Endothelial cell of umbilical vein (primary cell): ENCODE measurements around the gene ERMN. TPM values are rescaled to one million over a fixed set of nuclear protein-coding genes. Genes with fewer than 3 reads are reported as not detected.

Experiments used
- BruUV-seq: library from RNA; stranded (reverse); fragments of 400-500 nt; replicated peaks from 2 replicates; lab custom pipeline; 2021; lab: Mats Ljungman, UMichigan
- CTCF ChIA-PET: fragments of 300-600, 350-600 bp; sonication (Branson Sonifier 250); formaldehyde crosslinking; loops from one replicate; lab custom pipeline; 2021; ENCODE audit warnings: antibody characterized with exemption, inconsistent platforms; lab: Charles Lee
- POLR2A ChIA-PET: fragments of 300-600, 350-600 bp; sonication (Branson Sonifier 250); formaldehyde crosslinking; loops from one replicate; lab custom pipeline; 2021; ENCODE audit warnings: antibody characterized with exemption, inconsistent platforms; lab: Charles Lee
- DNase-seq: peaks from one replicate; pipeline ENCODE4 v3.0.0-alpha.2; 2011; ENCODE audit warnings: low read depth, low spot score
- FAIRE-seq: peaks from 2 replicates; lab custom pipeline; 2011; peaks lifted over from hg19 to GRCh38; lab: Jason Lieb, UNC
- H2AFZ ChIP-seq: 2 replicates; pipeline ENCODE4 v1.6.0; 2012; ENCODE audit warnings: low read depth, low read length, control low read depth, inconsistent platforms
- H3K27ac ChIP-seq: 2 replicates; pipeline ENCODE4 v1.5.1; 2011; ENCODE audit warnings: low read depth, mild to moderate bottlenecking, control low read depth, low read length, moderate library complexity; ENCODE audit not compliant: insufficient read depth
- H3K27me3 ChIP-seq, 2 experiments: 2 replicates each; pipeline versions ENCODE4 v1.6.0 to v1.6.1; 2011; ENCODE audit warnings: low read length in 2 of 2, mixed read lengths in 1 of 2; ENCODE audit not compliant: control insufficient read depth in 2 of 2, insufficient read depth in 2 of 2
- H3K36me3 ChIP-seq, 2 experiments: 2 replicates in 1 of 2; 3 replicates in 1 of 2; pipeline ENCODE4 v1.5.1; 2011; ENCODE audit warnings: low read length in 2 of 2, mild to moderate bottlenecking in 1 of 2, moderate library complexity in 1 of 2; ENCODE audit not compliant: control insufficient read depth in 2 of 2, insufficient read depth in 2 of 2; ENCODE audit errors: extremely low read depth in 1 of 2
- H3K4me1 ChIP-seq: 3 replicates; pipeline ENCODE4 v1.5.1; 2011; ENCODE audit warnings: mild to moderate bottlenecking, low read length; ENCODE audit not compliant: control insufficient read depth, insufficient read depth; ENCODE audit errors: extremely low read depth
- H3K4me2 ChIP-seq: 2 replicates; pipeline ENCODE4 v1.6.1; 2011; ENCODE audit warnings: low read length, control low read depth, mixed read lengths; ENCODE audit not compliant: insufficient read depth
- H3K4me3 ChIP-seq, 3 experiments: fragments of 200-600 bp in 1 of 3; sonication (generic), shearing (Covaris generic) in 1 of 3; replicated peaks in 1 of 3; 2 replicates each; pipeline ENCODE4 v1.5.1; 2011 to 2016; ENCODE audit warnings: control low read depth in 3 of 3, low read length in 3 of 3, mild to moderate bottlenecking in 2 of 3, inconsistent platforms in 1 of 3, low read depth in 1 of 3, moderate library complexity in 1 of 3; ENCODE audit not compliant: insufficient read depth in 1 of 3
- H3K79me2 ChIP-seq: 2 replicates; pipeline ENCODE4 v1.6.0; 2012; ENCODE audit warnings: low read length, inconsistent platforms; ENCODE audit not compliant: control insufficient read depth, insufficient read depth
- H3K9ac ChIP-seq: replicated peaks from 2 replicates; pipeline ENCODE3; 2011; ENCODE audit warnings: low read length, control low read depth; ENCODE audit not compliant: insufficient read depth; ENCODE audit errors: extremely low read depth
- H3K9me1 ChIP-seq: replicated peaks from 3 replicates; pipeline ENCODE4 v1.6.0; 2011; ENCODE audit warnings: mild to moderate bottlenecking, low read length; ENCODE audit not compliant: control insufficient read depth, insufficient read depth; ENCODE audit errors: extremely low read depth
- H3K9me3 ChIP-seq: replicated peaks from 2 replicates; pipeline ENCODE4 v1.5.1; 2012; ENCODE audit warnings: low read length, inconsistent platforms; ENCODE audit not compliant: control insufficient read depth, insufficient read depth
- H4K20me1 ChIP-seq: replicated peaks from 2 replicates; pipeline ENCODE3; 2011; ENCODE audit warnings: mild to moderate bottlenecking, low read length; ENCODE audit not compliant: control insufficient read depth, insufficient read depth; ENCODE audit errors: extremely low read depth
- CTCF ChIP-seq, 2 donors: IDR thresholded peaks; 1 replicate in 1 of 2; 2 replicates in 1 of 2; pipeline ENCODE4 v1.5.1; 2011; ENCODE audit warnings: low read length in 2 of 2, mild to moderate bottlenecking in 2 of 2, moderate library complexity in 2 of 2, control low read depth in 1 of 2, inconsistent platforms in 1 of 2, low read depth in 1 of 2; ENCODE audit not compliant: insufficient read depth in 1 of 2; ENCODE audit errors: extremely low read depth in 1 of 2
- EZH2 ChIP-seq: IDR thresholded peaks from 2 replicates; pipeline ENCODE4 v1.6.1; 2012; ENCODE audit warnings: borderline replicate concordance, low read depth, mild to moderate bottlenecking, moderate library complexity, low read length, inconsistent platforms; ENCODE audit not compliant: severe bottlenecking
- FOS ChIP-seq: IDR thresholded peaks from 2 replicates; pipeline ENCODE4 v1.6.1; 2011; ENCODE audit warnings: mild to moderate bottlenecking, low read length, moderate library complexity, borderline replicate concordance; ENCODE audit not compliant: insufficient read depth
- GATA2 ChIP-seq: IDR thresholded peaks from 2 replicates; pipeline ENCODE4 v1.7.0; 2011; ENCODE audit warnings: low read depth, mild to moderate bottlenecking, moderate library complexity, mixed read lengths, low read length; ENCODE audit not compliant: insufficient read length, insufficient read depth
- JUN ChIP-seq: IDR thresholded peaks from 2 replicates; pipeline ENCODE4 v1.6.1; 2011; ENCODE audit warnings: borderline replicate concordance, low read depth; ENCODE audit not compliant: insufficient read length, insufficient read depth
- MAX ChIP-seq: IDR thresholded peaks from 2 replicates; pipeline ENCODE4 v1.6.1; 2011; ENCODE audit not compliant: insufficient read depth, insufficient read length
- MYC ChIP-seq: IDR thresholded peaks from one replicate; pipeline ENCODE4 v1.6.1; 2011; ENCODE audit warnings: mild to moderate bottlenecking, low read depth, low read length
- POLR2A ChIP-seq: IDR thresholded peaks from 2 replicates; pipeline ENCODE4 v1.6.1; 2012; ENCODE audit warnings: low read depth, mild to moderate bottlenecking, control low read depth, low read length
- POLR2AphosphoS5 ChIP-seq: IDR thresholded peaks from 2 replicates; pipeline ENCODE4 v1.6.1; 2012; ENCODE audit warnings: low read depth, mild to moderate bottlenecking, control low read depth, low read length, moderate library complexity; ENCODE audit not compliant: insufficient read depth
- dilution Hi-C: fragments of 300-500 bp; cut with MboI; formaldehyde crosslinking; loops from one replicate; pipeline ENCODE4 v1.15.0; 2019; ENCODE audit warnings: low sequenced_read_pairs; ENCODE audit not compliant: extremely low pct_ligation_motif_present
- intact Hi-C: fragments of 100-400 bp; cut with micrococcal nuclease; formaldehyde crosslinking; loops from one replicate; pipeline ENCODE4 v1.10.0; 2022
- polyA plus RNA-seq, 4 experiments: library from polyadenylated mRNA; depleted of rRNA in 3 of 4; stranded (reverse) in 3 of 4; unstranded in 1 of 4; fragments of >200 nt; gene quantifications; 2 replicates each; pipeline versions ENCODE4 v1.2.1 to v1.2.3, GENCODE V29; 2011 to 2012; ENCODE audit warnings: missing spikeins in 1 of 4
- total RNA-seq: library from RNA; stranded (reverse); gene quantifications from 2 replicates; pipeline ENCODE4 v1.2.3, GENCODE V29; 2021

Gene ERMN
- total and polyA plus RNA-seq, 2 donors (not counting 3 experiments of a cell fraction or from before 2014, with no cell fraction given) = not detected

GRCh38 chr2:157322432-157322831, 3.2 kb downstream of the ERMN start:
- intact Hi-C loops (no loop called here), dilution Hi-C loops (no loop called here)
- BruUV-seq = no TSS peak
- no peak for FAIRE-seq
- H3K4me3 ChIP-seq = no peak overlapping the region
- H3K79me2 ChIP-seq = no peaks in the 10 kb centered on the region
- no peaks in the 10 kb centered on the region for H4K20me1 ChIP-seq
- H3K9me1 ChIP-seq = no peaks in the 10 kb centered on the region
- POLR2A ChIA-PET = no interaction called here
- no peak overlapping the region for H2AFZ ChIP-seq
- no peaks in the 10 kb centered on the region for H3K9me3 ChIP-seq
- TF ChIP-seq POLR2A (no peak), JUN (no peak), POLR2AphosphoS5 (no peak), EZH2 (no peak), MAX (no peak), MYC (no peak), CTCF (IDR thresholded peaks at IDR 0.05; ENCODE audit: extremely low read depth in 1 of 2, insufficient read depth in 1 of 2, low read depth in 1 of 2, low read length in 2 of 2) (no peak), FOS (no peak), GATA2 (no peak)
- CTCF ChIA-PET = interaction anchor here (8.3 kb wide), 1 partner anchor 14 kb away, joined by 113 read pairs; no protein-coding TSS in a partner anchor
- no peaks in the 10 kb centered on the region for H3K4me1 ChIP-seq
- peaks cover 0 to 4% of the 10 kb centered on the region in 2 experiments for H3K27me3 ChIP-seq
- no peak for DNase-seq
- H3K36me3 ChIP-seq = no peaks in the 10 kb centered on the region
- H3K9ac ChIP-seq = no peak overlapping the region
- H3K4me2 ChIP-seq = no peak overlapping the region
- no peak overlapping the region for H3K27ac ChIP-seq
